Stimulated activated CD4-positive, alpha-beta T cell treated with anti-CD3 and anti-CD28 coated beads, Interleukin-15, amount 100 ng/mL, for 24 hours (primary cell): Measurements from ENCODE around the gene CGREF1.
"Not testable (repeated sequence)": the region's sequence is repeated elsewhere in the genome, so short reads cannot be mapped to it uniquely, and the experiment has no call there.

Experiments used
- DNase-seq: peaks from one replicate; pipeline ENCODE4 v3.0.0-alpha.2; 2020

CGREF1 gene

GRCh38 chr2:27137322-27137935 lies 18.5 kb upstream of the CGREF1 start:
- DNase-seq = no peak

- no peak for DNase-seq
Measured at GRCh38 chr2:27136751-27137150, 17.8 kb upstream of the CGREF1 start.

- DNase-seq = no peak
Measured at GRCh38 chr2:27135478-27135955, 16.6 kb upstream of the CGREF1 start.

- DNase-seq = no peak
Measured at GRCh38 chr2:27134781-27135477, 16.0 kb upstream of the CGREF1 start.

- peak; percentile 99 for DNase-seq
Measured at GRCh38 chr2:27133905-27134780, 15.2 kb upstream of the CGREF1 start, which contains the start of gene PREB. TSS of gene PREB (minus strand) at chr2:27134636. CDS start at chr2:27134421, 215 bp downstream.

- peak; percentile 47 for DNase-seq
Measured at GRCh38 chr2:27133195-27133875, 14.4 kb upstream of the CGREF1 start.

- no peak for DNase-seq
Measured at GRCh38 chr2:27131429-27131828, 12.5 kb upstream of the CGREF1 start.

- DNase-seq = no peak
Measured at GRCh38 chr2:27130396-27130795, 11.5 kb upstream of the CGREF1 start.

GRCh38 chr2:27128668-27129571 lies 10.0 kb upstream of the CGREF1 start:
- no peak for DNase-seq

GRCh38 chr2:27127883-27128667 lies 9.1 kb upstream of the CGREF1 start:
- no peak for DNase-seq

GRCh38 chr2:27126252-27126710 lies 7.4 kb upstream of the CGREF1 start:
- DNase-seq = no peak

GRCh38 chr2:27125104-27125503 lies 6.2 kb upstream of the CGREF1 start:
- no peak for DNase-seq

- peak; percentile 74 for DNase-seq
Measured at GRCh38 chr2:27123302-27124150, 4.6 kb upstream of the CGREF1 start, which contains the start of gene ABHD1. TSS of gene ABHD1 (plus strand) at chr2:27123815. CDS start at chr2:27123949, 134 bp downstream.

GRCh38 chr2:27122791-27123190 lies 3.9 kb upstream of the CGREF1 start:
- DNase-seq = no peak

GRCh38 chr2:27121906-27122305 lies 3.0 kb upstream of the CGREF1 start:
- no peak for DNase-seq

GRCh38 chr2:27119330-27119670 lies 372 bp upstream of the CGREF1 start:
- not testable (repeated sequence) for DNase-seq

GRCh38 chr2:27117995-27118524 lies 868 bp downstream of the CGREF1 start:
- DNase-seq = no peak

GRCh38 chr2:27115519-27115918 lies 3.4 kb downstream of the CGREF1 start:
- no peak for DNase-seq

GRCh38 chr2:27111392-27112078 lies 7.4 kb downstream of the CGREF1 start:
- not testable (repeated sequence) for DNase-seq
